GM12878 (cell line): ENCODE measurements around the gene PCAT6. TPM values are rescaled to one million over a fixed set of nuclear protein-coding genes. Genes with fewer than 3 reads are reported as not detected.
A peak's percentile ranks its signal among the peaks of the same experiment; 100 is the strongest.

Source experiments
- ATF2 ChIP-seq: IDR thresholded peaks from 2 replicates; pipeline ENCODE4 v1.6.1; 2012; ENCODE audit warnings: low read length, inconsistent platforms
- BHLHE40 ChIP-seq, 2 experiments: fragments of 450-650 bp in 1 of 2; IDR thresholded peaks; 2 replicates each; pipeline ENCODE4 v1.6.1; 2011 to 2017; ENCODE audit warnings: low read depth in 2 of 2, borderline replicate concordance in 1 of 2, improper control_type of control experiment in 1 of 2, low read length in 1 of 2, mild to moderate bottlenecking in 1 of 2
- BRCA1 ChIP-seq: IDR thresholded peaks from 2 replicates; pipeline ENCODE4 v1.6.1; 2011; ENCODE audit warnings: low read depth, low read length, improper control_type of control experiment
- CBX3 ChIP-seq: fragments of 200-600 bp; sonication (generic); IDR thresholded peaks from 2 replicates; pipeline ENCODE4 v1.6.1; 2016; ENCODE audit warnings: low read depth, borderline replicate concordance
- ELK1 ChIP-seq: IDR thresholded peaks from 2 replicates; pipeline ENCODE4 v1.6.1; 2012; ENCODE audit warnings: low read depth, low read length, improper control_type of control experiment
- GATAD2B ChIP-seq: fragments of 450-650 bp; conservative IDR thresholded peaks from 2 replicates; pipeline ENCODE4 v1.6.1; 2017; ENCODE audit warnings: low read depth, mild to moderate bottlenecking, moderate library complexity
- HDAC6 ChIP-seq: fragments of 200-600 bp; sonication (generic); IDR thresholded peaks from one replicate; pipeline ENCODE4 v1.8.0; 2017; ENCODE audit warnings: antibody characterized with exemption; ENCODE audit not compliant: unreplicated experiment
- HSF1 ChIP-seq: fragments of 150-350 bp; IDR thresholded peaks from 2 replicates; pipeline ENCODE4 v1.6.1; 2014; ENCODE audit warnings: mild to moderate bottlenecking, low read depth, low read length
- IKZF1 ChIP-seq: fragments of 450-650 bp; conservative IDR thresholded peaks from 2 replicates; pipeline ENCODE4 v1.6.1; 2017; ENCODE audit warnings: antibody characterized with exemption, mild to moderate bottlenecking
- MAX ChIP-seq: IDR thresholded peaks from 2 replicates; pipeline ENCODE4 v1.6.1; 2012; ENCODE audit warnings: low read depth, low read length, improper control_type of control experiment
- MTA2 ChIP-seq: fragments of 450-650 bp; IDR thresholded peaks from 2 replicates; pipeline ENCODE4 v1.6.1; 2016; ENCODE audit warnings: low read depth, mild to moderate bottlenecking, moderate library complexity
- MTA3 ChIP-seq: IDR thresholded peaks from 2 replicates; pipeline ENCODE4 v1.6.1; 2012; ENCODE audit warnings: low read length, inconsistent platforms, borderline replicate concordance
- MXI1 ChIP-seq: fragments of 150-350 bp; IDR thresholded peaks from 2 replicates; pipeline ENCODE4 v1.6.1; 2011; ENCODE audit warnings: low read depth, mild to moderate bottlenecking, inconsistent platforms, low read length, improper control_type of control experiment
- NFXL1 ChIP-seq: fragments of 450-650 bp; IDR thresholded peaks from 2 replicates; pipeline ENCODE4 v1.6.1; 2017; ENCODE audit warnings: antibody characterized with exemption, mild to moderate bottlenecking, borderline replicate concordance
- NR2C1 ChIP-seq: fragments of 450-650 bp; IDR thresholded peaks from 2 replicates; pipeline ENCODE4 v1.6.1; 2017; ENCODE audit warnings: antibody characterized with exemption, mild to moderate bottlenecking, moderate library complexity
- REST ChIP-seq: IDR thresholded peaks from 2 replicates; pipeline ENCODE4 v1.6.1; 2012; ENCODE audit warnings: mild to moderate bottlenecking, low read depth, low read length
- RFX5 ChIP-seq: IDR thresholded peaks from 2 replicates; pipeline ENCODE4 v1.6.1; 2011; ENCODE audit warnings: low read depth, low read length, improper control_type of control experiment
- RUNX3 ChIP-seq: IDR thresholded peaks from 2 replicates; pipeline ENCODE4 v1.6.1; 2012; ENCODE audit warnings: low read length, inconsistent platforms
- SIN3A ChIP-seq: IDR thresholded peaks from 2 replicates; pipeline ENCODE4 v1.6.1; 2012; ENCODE audit warnings: low read depth, low read length, improper control_type of control experiment
- SREBF1 ChIP-seq: IDR thresholded peaks from 2 replicates; pipeline ENCODE4 v1.6.1; 2012; ENCODE audit warnings: mild to moderate bottlenecking, low read length
- ZNF384 ChIP-seq: IDR thresholded peaks from 2 replicates; pipeline ENCODE4 v1.6.1; 2012; ENCODE audit warnings: low read depth, mild to moderate bottlenecking, low read length, improper control_type of control experiment, borderline replicate concordance
- polyA plus RNA-seq, 11 experiments: library from polyadenylated mRNA; depleted of rRNA in 4 of 11; unstranded in 6 of 11; stranded (reverse) in 5 of 11; fragments of >200 nt; fragmentation: Nextera tagmentation in 4 of 11; fragmentation: Illumina TruSeq in 1 of 11; extraction: Ambion mirVana in 4 of 11; extraction: Trizol in 1 of 11; gene quantifications; 1 replicate in 1 of 11; 2 replicates in 10 of 11; pipeline versions ENCODE4 v1.2.1 to v1.2.3, GENCODE V29; 2011 to 2016; ENCODE audit warnings: inconsistent platforms in 2 of 11, missing spikeins in 2 of 11, low read depth in 1 of 11
- total RNA-seq, 4 experiments: library from RNA; depleted of rRNA in 3 of 4; stranded (reverse); fragments of >200 nt in 3 of 4; fragmentation: Illumina TruSeq in 1 of 4; extraction: Trizol in 1 of 4; gene quantifications; 2 replicates each; pipeline versions ENCODE4 v1.2.1 to v1.2.3, GENCODE V29; 2013 to 2021

The PCAT6 gene
- total and polyA plus RNA-seq, 10 of the 15 experiments (the other 5 are each of a cell fraction or from before 2014, with no cell fraction given): 0.16 to 0.83 (median 0.48) TPM; not detected in 4

- TF ChIP-seq HSF1: no peak
- peak; percentile 84; the same call in 1 of the 2 replicates for TF ChIP-seq MXI1
- TF ChIP-seq ZNF384: no peak
- 0 out of 2 replicates have a peak, but pooled peaks have one; percentile 29 for TF ChIP-seq GATAD2B
- no peak for TF ChIP-seq SIN3A
- no peak for TF ChIP-seq NR2C1
- TF ChIP-seq ATF2: no peak
- peak; percentile 3; the same call in 1 of the 2 replicates for TF ChIP-seq IKZF1
- TF ChIP-seq BHLHE40 (IDR thresholded peaks at IDR 0.05; ENCODE audit: borderline replicate concordance in 1 of 2, low read depth in 2 of 2, low read length in 1 of 2): peak; percentile 88 to 93; a peak in 3 of 4 replicates
- TF ChIP-seq HDAC6: no peak
- TF ChIP-seq BRCA1: no peak
- TF ChIP-seq RUNX3: peak; percentile 12; the same call in 1 of the 2 replicates
- TF ChIP-seq CBX3: no peak
- TF ChIP-seq MTA2: 0 out of 2 replicates have a peak, but pooled peaks have one; percentile 15
- peak; percentile 65; the same call in 1 of the 2 replicates for TF ChIP-seq MAX
- TF ChIP-seq RFX5: no peak
- no peak for TF ChIP-seq NFXL1
- TF ChIP-seq SREBF1: no peak
- no peak for TF ChIP-seq REST
- peak; percentile 52; the same call in 1 of the 2 replicates for TF ChIP-seq ELK1
- TF ChIP-seq MTA3: no peak
These were observed 782 bp downstream of the PCAT6 start (continued) for GRCh38 chr1:202811296-202812175.
